ENCODE data around the gene TSC2. TPM values are rescaled to one million over a fixed set of nuclear protein-coding genes. Genes with fewer than 3 reads are reported as not detected.
A peak's percentile ranks its signal among the peaks of the same experiment; 100 is the strongest.

Gene TSC2
- total and polyA plus RNA-seq, 9 of the 15 experiments (the other 6 are each of a cell fraction or from before 2014, with no cell fraction given), result 1.3 to 68.1 (median 16.6) TPM

GRCh38 chr16:2003827-2004641 lies 43.8 kb upstream of the TSC2 start (continued):
- no peak for TF ChIP-seq THAP12 (CRISPR knock-in tag; IDR thresholded peaks at IDR 0.05)
- TF ChIP-seq ZBTB34 (CRISPR knock-in tag; IDR thresholded peaks at IDR 0.05), result no peak
- TF ChIP-seq JUND (IDR thresholded peaks at IDR 0.05; ENCODE audit: borderline replicate concordance, low read depth, low read length), result peak; percentile 49; the same call in 1 of the 2 replicates
- no peak; the same call in 2 of the 3 replicates for TF ChIP-seq JUND (tag; IDR thresholded peaks at IDR 0.05; ENCODE audit: borderline replicate concordance, low read depth, low read length)
- TF ChIP-seq NFE2 (IDR thresholded peaks at IDR 0.05; ENCODE audit: low read depth), result no peak
- TF ChIP-seq ZNF785 (CRISPR knock-in tag; IDR thresholded peaks at IDR 0.05), result no peak
- no peak for TF ChIP-seq HDAC3 (IDR thresholded peaks at IDR 0.05; ENCODE audit: borderline replicate concordance, partially characterized antibody)
- TF ChIP-seq CTCF (IDR thresholded peaks at IDR 0.05 in 2 of 3, conservative IDR thresholded peaks at IDR 0.05 in 1 of 3; ENCODE audit: insufficient read depth in 2 of 3, low read depth in 1 of 3, low read length in 3 of 3), result peak; percentile 96 to 99 (median 99)
- TF ChIP-seq MXD1 (CRISPR knock-in tag; IDR thresholded peaks at IDR 0.05; ENCODE audit: borderline replicate concordance, poor library complexity, severe bottlenecking), result no peak
- TF ChIP-seq POLR2AphosphoS5 (IDR thresholded peaks at IDR 0.05; ENCODE audit: control insufficient read depth, insufficient read depth, low read depth, low read length), result peak; percentile 32; the same call in 1 of the 2 replicates
- no peak for TF ChIP-seq NR4A1 (CRISPR knock-in tag; IDR thresholded peaks at IDR 0.05)
- TF ChIP-seq NR4A1 (tag; IDR thresholded peaks at IDR 0.05), result no peak
- TF ChIP-seq DIDO1 (tag; IDR thresholded peaks at IDR 0.05; ENCODE audit: low read depth), result no peak
- no peak for TF ChIP-seq CLOCK (CRISPR knock-in tag; IDR thresholded peaks at IDR 0.05; ENCODE audit: borderline replicate concordance)
- TF ChIP-seq MBD2 (IDR thresholded peaks at IDR 0.05; ENCODE audit: borderline replicate concordance, low read depth), result peak; percentile 18; the same call in 1 of the 2 replicates
- TF ChIP-seq PHB2 (IDR thresholded peaks at IDR 0.05; ENCODE audit: low read depth), result no peak
- TF ChIP-seq TFAM (CRISPR knock-in tag; conservative IDR thresholded peaks at IDR 0.05), result no peak
- TF ChIP-seq GABPB2 (CRISPR knock-in tag; conservative IDR thresholded peaks at IDR 0.05), result no peak

Data from K562 (cell line).